Inflammatory macrophage treated with lipopolysaccharide for 4 hours (primary cell): ENCODE data around the gene TJAP1.
A peak's percentile ranks its signal among the peaks of the same experiment; 100 is the strongest.
"Not testable (repeated sequence)": the region's sequence is repeated elsewhere in the genome, so short reads cannot be mapped to it uniquely, and the experiment has no call there.

Experiments used
- DNase-seq: peaks from one replicate; pipeline ENCODE4 v3.0.0-alpha.2; 2020

TJAP1 gene

DNA sequence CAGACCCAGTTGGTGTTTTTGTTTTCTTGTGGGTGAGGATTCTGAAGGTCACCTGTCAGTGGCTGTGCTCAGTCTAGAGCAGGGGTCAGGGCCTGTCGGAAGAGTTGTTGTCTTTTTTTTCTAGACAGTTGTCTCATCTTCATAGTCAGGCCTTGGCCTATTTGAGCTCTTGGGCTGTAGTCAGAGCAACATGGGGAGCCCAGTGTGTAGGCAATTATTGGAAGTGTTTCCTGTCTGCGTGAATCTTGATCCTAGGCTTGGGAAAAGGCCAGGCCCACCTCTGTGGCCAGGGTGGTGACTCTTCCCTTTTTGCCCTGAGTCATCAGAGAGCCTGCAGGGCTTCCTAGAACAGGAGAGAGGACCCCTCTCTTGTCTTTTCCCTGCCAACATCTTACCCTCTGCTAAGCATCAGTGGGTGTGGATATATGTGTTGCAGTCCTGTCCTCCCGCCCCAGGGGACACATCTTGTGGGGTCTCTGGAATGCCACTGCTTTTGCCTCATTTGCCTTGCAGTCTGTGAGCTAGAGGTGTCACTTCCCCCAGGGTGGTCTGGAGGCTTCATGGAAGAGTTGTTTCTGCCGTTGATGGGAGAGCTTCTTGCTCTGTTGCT, 11.4 kb downstream of the TJAP1 start:
- no peak for DNase-seq

DNA sequence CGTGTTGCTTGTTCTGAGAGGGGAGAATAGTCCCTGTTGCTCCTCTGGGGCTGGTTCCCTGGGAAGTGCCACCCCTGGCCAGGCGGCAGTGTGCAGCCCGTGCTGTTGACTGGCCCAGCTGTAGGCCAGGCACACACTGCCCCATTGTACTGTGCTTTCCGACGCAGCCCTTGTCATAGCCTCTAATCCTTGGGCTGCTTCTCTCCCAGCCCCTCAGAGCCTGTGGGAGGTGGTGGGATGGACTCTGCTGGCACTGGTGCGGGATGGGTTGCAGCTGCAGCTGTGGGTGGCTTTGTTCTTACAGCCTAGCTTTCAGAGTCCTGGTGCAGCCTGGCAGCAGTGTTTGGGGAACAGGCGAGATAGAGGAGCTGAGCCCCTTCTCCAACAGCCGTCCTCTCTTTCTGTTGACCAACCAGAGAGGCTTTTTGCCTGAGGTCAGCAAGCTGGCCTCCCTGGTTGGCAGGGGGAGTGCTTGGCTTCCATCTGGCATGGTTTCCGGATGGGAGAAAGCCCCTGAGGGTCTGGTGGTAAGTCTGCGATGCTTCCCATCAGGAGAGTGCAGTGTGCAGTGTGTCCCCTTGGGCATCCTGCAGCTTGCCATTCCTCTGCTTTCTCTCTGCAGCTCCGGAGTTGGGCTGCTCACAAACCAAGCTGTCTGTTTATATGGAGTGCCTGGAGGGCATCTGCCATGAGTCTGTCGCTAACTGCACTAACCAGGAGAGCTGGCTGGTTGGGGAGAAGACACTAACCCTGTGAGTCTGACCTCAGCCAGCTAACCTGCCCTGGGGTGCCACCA, 12.1 kb downstream of the TJAP1 start:
- no peak for DNase-seq

DNA sequence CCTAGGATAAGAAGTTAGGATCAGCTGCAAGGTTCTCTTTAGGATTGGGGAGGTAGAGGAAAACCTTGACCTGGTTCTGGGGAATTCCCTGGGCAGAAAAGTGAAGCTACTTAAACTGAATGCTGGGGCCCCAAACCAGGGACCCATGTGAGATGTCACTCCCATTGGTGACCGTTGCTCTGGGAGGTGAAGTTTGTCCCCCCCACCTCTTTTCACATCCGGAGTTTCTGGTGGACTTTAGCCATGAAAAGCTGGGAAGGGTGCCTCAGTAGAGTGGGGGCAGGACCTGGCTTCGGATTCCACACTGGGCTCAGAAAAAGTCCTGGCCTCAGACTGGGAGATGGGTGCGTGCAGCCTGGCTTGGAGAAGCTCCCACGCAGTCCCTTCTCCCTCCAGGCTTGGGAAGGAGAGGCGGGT, 13.2 kb downstream of the TJAP1 start:
- no peak for DNase-seq

DNA sequence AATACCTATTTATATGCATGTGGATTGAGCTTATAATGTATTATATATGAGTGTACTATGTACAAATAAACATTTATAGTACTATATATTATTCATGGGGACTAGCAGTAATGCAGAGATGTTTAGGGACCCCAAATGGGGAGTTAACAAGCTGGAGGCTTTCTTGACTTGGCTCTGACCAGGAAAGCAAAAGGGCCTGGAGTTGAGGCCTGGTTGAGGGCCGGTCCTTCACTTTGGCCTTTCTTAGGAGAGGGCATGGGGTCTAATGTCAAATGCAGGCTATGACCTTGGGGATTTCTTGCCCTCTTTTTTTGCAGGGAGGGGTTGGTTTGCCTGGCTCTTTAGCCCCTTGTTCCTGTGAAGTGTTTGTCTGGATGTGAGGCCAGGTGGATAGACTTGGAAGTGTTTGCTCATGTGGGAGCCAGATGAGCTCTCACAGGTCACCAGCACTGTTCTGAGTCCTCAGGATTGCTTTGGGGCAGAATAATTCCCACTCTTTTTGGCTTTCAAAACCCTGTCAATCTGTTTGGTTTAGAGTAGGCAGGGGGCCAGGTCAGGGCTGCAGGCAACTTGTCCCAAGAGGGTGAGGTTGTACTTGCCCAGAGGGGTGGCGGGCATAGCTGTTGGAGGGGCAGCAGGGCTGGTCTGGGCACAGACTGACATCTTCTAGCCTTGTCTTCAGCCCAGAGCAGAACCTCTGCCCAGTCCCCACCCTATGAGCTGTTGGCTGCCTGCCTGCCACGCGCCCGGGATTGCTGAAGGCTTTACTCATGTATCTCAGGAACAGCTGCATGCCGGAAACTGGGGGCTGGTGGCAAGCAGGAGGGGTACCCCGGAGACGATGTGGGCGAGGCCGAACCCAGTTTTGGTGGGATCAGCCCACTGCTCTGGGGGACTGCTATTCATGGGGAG, 14.6 kb downstream of the TJAP1 start:
- DNase-seq = no peak

- no peak for DNase-seq
These were observed 15.3 kb downstream of the TJAP1 start for GRCh38 chr6:43492673-43493072.

GRCh38 chr6:43493230-43493629, 15.9 kb downstream of the TJAP1 start:
- DNase-seq = no peak

DNA sequence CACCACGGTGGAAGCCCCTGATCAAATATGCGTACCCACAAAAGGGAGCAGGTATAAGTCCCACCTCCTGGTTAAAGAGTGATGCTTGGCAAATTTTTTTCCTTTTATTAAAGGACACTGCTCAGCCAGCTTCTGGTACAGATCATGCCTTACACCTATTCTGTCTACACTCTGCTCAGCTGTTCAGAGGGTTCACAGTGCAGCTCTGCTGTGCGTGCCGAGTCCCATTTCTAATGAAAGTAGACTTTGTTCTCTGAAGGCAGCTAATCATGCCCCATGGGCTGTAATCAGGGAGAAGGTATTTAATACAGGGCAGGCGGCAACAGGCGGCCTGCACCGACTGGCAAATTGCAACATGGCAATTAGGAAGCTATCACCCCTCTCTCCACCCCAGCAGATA, 16.5 kb downstream of the TJAP1 start:
- DNase-seq = no peak

- no peak for DNase-seq
These were observed 17.0 kb downstream of the TJAP1 start for GRCh38 chr6:43494321-43494720.

DNA sequence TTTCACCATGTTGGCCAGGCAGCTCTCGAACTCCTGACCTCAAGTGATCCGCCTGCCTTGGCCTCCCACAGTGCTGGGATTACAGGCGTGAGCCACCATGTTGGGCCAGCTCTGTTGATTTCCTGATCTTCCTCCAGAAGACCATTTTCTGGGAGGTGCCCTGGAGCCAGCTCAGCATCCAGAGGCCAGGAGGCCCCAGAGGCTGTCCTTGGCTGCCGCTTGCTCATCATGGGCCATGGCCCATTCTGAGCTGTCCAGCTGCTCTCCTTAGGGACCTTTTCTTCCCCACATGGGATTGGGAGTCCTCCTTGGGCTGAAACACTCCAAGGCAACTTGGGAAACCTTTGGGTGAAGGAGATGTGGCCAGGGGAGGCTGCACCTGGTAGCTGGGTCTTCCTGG, 17.4 kb downstream of the TJAP1 start:
- no peak for DNase-seq

DNA sequence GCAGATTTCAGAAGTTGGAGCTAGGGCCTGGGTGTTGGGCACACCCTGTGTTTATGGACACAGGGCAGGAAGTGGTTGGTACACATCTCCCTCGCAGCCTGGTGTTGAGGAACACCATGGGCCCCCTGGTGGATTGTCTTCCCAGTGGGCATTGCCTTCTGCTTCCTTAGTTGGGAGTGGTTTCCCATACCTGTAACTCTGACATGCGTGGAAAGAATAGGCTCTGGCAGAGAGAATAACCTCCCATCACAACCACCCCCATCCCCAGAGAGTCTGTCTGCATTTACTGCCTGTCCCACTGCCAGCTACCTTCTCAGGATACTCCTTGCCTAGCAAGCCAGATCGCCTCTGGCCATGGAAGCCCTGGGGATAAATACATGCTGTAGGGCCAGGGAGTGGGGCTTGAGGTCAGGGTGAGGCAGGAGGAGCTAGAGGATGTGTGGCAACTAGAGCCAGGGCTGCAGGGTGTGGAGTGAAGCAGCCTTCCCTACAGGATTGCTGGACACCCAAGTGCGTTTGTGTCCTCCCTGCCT, 18.1 kb downstream of the TJAP1 start:
- DNase-seq = peak; percentile 12

- DNase-seq = no peak
These were observed 19.2 kb downstream of the TJAP1 start for GRCh38 chr6:43496370-43497128.

GRCh38 chr6:43497129-43497396, 19.7 kb downstream of the TJAP1 start:
- DNase-seq = no peak

- DNase-seq = no peak
These were observed 20.3 kb downstream of the TJAP1 start for GRCh38 chr6:43497689-43498088.

DNA sequence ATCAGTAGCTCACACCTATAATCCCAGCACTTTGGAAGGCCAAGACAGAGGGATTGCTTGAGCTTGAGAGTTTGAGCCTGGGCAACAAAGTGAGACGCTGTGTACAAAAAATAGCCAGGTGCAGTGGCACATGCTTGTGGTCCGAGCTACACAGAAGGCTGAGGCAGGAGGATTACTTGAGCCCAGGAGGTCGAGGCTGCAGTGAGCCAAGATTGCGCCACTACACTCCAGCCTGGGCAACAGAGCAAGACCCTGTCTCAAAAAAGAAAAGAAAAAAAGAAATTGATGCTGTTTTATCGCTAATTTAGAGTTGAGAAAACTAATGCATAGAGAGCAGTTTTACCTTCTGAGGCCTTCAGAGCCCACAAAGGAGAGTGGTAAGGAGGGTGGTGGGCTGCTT, 20.9 kb downstream of the TJAP1 start:
- not testable (repeated sequence) for DNase-seq

DNA sequence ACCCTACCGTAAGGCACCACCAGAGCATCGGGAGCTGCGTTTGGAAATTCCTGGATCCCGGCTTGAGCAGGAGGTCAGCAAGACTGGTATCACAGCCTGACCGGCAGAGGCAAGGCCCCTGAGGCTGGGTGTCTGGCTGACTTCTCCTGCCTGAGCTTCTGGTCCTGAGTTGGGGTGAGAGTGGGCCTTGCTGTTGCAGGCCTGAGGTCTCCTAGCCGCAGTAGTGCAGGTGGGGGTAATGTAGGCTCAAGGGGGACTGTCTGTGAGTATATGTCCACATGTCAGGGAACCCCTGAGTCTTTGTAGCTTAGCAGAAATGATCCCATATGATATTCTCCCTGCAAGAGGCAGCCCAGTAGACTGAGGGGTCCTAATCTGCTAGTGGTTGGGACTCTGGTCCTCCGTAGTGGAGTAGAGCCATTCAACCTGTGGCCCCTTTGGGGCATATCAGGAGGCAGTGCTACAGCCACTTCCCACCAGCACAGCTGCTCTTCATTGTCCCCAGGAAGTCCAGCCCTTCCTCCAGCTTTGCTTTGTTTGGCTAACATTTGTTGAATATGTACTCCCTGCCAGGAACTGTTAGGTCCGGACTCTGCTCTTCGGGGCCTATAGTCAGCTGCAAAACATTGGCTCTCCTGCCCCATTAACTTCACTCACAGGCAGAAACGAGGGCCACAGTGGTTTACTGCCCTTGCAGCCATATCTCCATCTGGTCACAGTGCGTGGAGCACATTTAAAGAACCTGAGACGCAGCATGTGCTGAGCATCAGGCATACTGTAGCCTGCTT, 21.9 kb downstream of the TJAP1 start:
- DNase-seq = no peak

DNA sequence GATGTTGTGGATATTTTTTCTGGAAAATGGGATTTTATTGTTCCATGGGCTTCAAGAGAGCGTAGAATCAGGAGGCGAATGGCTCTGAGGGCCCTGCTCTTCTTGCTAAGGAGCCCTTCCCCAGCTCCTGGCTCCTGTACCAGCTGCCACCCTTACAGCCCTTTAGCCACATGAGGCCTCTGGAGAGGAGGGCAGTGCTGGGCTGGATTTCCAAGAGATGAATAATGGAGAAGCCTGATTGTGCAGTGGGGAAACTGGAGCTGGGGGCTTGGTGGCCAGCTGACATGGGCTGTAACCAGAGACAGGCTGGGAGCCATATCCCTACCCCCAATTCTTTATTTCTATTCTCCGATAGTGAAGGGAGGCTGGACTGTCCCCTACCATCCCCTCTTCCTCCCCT, 23.6 kb downstream of the TJAP1 start:
- no peak for DNase-seq

DNA sequence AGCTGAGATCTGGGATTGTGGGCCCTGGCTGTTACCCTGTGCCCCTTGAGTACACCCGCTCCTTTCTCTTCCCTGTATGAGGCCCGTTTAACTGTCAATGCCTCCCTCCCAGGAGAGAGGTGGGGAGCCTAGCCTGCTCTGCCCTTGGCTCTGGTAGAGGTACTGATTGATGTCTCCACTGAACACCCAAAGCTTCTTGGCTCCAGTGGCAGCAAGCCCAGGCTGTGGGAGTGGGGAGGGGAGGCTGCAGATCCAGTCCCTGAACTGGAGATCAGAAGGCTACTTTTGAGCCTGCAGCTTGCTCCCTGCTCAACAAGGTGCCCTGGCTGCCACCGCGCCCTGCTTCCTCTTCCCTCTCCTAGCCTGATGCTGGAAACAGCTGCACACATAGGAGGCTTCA, 25.3 kb downstream of the TJAP1 start:
- DNase-seq = no peak

DNA sequence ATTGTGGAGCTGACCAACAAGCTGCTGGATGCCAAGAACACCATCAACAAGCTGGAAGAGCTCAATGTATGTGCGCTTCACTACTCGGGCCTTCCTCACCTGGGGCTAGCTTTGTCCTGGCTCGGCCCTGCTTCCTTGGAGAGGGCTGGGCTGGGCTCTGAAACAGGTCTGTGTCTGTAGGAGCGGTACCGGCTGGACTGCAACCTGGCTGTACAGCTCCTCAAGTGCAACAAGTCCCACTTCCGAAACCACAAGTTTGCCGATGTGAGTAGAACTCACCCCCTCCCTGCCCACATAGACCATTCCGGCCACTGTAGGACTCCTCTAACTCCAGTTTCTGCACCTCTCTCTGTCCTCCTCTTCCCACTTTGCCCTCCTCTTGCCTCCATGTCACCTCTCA, 26.1 kb downstream of the TJAP1 start:
- no peak for DNase-seq

DNA sequence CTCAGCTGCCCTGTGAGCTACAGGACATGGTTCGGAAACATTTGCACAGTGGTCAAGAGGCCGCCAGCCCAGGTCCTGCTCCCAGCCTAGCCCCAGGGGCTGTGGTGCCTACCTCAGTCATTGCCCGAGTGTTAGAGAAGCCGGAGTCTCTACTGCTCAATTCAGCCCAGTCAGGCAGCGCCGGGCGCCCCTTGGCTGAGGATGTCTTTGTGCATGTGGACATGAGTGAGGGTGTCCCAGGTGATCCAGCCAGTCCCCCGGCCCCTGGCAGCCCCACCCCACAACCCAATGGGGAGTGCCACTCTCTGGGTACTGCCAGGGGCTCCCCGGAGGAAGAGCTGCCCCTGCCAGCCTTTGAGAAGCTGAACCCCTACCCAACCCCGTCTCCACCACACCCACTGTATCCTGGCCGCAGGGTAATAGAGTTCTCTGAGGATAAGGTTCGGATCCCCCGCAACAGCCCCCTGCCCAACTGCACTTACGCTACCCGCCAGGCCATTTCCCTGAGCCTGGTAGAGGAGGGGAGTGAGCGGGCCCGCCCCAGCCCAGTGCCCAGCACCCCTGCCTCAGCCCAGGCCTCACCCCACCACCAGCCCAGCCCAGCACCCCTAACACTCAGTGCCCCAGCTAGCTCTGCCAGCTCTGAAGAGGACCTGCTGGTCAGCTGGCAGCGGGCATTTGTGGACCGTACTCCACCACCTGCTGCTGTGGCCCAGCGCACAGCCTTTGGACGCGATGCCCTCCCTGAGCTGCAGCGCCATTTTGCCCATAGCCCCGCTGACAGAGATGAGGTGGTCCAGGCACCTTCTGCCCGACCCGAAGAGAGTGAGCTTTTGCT, 27.6 kb downstream of the TJAP1 start:
- DNase-seq = no peak

DNA sequence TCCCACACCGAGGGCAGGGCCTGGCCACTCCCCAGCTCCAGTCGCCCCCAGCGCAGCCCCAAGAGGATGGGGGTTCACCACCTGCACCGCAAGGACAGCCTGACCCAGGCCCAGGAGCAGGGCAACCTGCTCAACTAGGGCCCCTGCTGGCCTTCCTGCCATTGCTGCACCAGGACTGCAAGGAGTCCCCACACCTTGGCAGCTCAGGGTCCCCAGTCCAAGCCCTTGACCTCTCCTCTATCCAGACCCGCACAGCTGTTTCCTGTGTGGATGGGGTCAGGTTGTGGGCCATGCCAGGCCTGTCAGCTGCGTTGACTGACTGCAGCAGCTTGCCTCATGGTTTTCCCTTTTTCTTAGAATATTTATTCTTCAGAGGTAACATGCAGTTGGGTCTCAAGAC, 28.3 kb downstream of the TJAP1 start:
- no peak for DNase-seq

DNA sequence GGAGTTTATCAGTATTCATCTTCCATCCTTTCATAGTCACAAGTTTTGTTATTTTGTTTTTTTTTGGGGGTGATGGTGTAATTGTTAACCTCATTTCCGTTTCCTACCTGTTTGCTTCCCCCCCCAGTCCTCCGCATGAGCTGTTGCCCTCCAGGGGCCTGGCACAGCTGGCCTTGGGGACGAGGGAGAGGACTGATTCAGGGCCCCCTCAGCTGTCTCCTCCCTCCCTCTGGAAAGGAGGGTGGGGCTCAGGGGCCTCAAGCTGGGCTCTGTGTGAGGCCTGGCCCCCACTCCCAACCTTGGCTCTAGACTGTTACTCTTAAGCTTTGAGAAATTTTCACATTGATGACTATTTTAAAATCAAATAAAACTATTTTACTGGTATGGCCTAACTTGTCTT, 28.8 kb downstream of the TJAP1 start:
- no peak for DNase-seq
